Measurements from ENCODE around the gene IKBIP. TPM values are rescaled to one million over a fixed set of nuclear protein-coding genes. Genes with fewer than 3 reads are reported as not detected.

The IKBIP gene, protein sequence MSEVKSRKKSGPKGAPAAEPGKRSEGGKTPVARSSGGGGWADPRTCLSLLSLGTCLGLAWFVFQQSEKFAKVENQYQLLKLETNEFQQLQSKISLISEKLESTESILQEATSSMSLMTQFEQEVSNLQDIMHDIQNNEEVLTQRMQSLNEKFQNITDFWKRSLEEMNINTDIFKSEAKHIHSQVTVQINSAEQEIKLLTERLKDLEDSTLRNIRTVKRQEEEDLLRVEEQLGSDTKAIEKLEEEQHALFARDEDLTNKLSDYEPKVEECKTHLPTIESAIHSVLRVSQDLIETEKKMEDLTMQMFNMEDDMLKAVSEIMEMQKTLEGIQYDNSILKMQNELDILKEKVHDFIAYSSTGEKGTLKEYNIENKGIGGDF
- 12.4 TPM for polyA plus RNA-seq (2012; ENCODE audit: insufficient read depth, insufficient read length)

- DNase-seq (ENCODE audit: low read depth, low spot score): peak; percentile 87
- H3K4me3 ChIP-seq (ENCODE audit: low read length): peak within 1 kb of the TSS; percentile 92
These were observed at the start of gene IKBIP, which contains the start of gene APAF1 for GRCh38 chr12:98644712-98645571. Gene IKBIP, minus strand, starts transcription at chr12:98644788. Its CDS starts 87 bp downstream, at chr12:98644701. Gene APAF1, plus strand, starts transcription at chr12:98645290. Its CDS starts 3,070 bp downstream, at chr12:98648360.

DNA sequence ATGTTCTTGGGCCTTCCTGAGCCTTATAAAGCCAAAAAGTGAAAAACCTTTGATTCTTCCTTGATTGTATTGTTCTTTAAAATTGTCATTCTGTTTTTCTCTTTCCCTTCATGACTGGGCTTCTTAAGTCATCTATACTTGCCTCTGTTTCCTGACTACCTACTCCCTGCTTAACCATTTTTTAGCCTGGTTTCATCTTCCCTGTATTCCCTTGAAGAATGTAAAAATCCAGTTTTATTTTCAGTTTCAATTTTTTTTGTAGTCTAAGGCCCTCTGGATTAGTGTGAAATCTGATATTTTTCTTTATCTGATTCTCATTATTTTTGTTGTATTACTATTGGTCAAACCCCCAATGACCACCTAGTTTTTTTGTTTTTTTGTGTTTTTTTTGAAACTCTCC lies 46.8 kb upstream of the IKBIP start:
- no peak for DNase-seq (ENCODE audit: low read depth, low spot score)
- no peak overlapping the region for H3K4me3 ChIP-seq (ENCODE audit: low read length)

GRCh38 chr12:98686603-98687002 lies 42.0 kb upstream of the IKBIP start:
- no peak for DNase-seq (ENCODE audit: low read depth, low spot score)
- H3K4me3 ChIP-seq (ENCODE audit: low read length): no peak overlapping the region

DNA sequence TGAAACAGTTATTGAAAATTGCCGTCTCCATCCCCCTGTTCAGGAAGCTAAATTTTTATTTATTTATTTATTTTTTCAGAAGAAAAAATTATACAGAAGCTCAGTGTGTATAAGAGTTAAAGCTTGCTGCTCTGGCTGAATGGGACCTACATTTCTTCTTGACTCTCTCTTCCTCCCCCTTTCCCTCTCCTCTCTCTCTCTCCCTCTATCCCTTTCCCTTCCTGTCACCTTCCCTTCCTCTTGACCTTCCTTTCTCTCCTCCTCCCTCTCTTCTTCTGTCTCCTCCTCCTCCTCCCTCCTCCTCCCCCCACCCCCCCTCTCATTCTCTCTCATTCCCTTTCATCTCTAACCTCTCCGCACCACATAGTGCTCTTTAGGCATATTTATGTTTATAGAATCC lies 39.6 kb upstream of the IKBIP start:
- DNase-seq (ENCODE audit: low read depth, low spot score): no peak
- H3K4me3 ChIP-seq (ENCODE audit: low read length): no peak overlapping the region

GRCh38 chr12:98679611-98680005 lies 35.0 kb upstream of the IKBIP start:
- no peak overlapping the region for H3K4me3 ChIP-seq (ENCODE audit: low read length)
- DNase-seq (ENCODE audit: low read depth, low spot score): no peak

DNA sequence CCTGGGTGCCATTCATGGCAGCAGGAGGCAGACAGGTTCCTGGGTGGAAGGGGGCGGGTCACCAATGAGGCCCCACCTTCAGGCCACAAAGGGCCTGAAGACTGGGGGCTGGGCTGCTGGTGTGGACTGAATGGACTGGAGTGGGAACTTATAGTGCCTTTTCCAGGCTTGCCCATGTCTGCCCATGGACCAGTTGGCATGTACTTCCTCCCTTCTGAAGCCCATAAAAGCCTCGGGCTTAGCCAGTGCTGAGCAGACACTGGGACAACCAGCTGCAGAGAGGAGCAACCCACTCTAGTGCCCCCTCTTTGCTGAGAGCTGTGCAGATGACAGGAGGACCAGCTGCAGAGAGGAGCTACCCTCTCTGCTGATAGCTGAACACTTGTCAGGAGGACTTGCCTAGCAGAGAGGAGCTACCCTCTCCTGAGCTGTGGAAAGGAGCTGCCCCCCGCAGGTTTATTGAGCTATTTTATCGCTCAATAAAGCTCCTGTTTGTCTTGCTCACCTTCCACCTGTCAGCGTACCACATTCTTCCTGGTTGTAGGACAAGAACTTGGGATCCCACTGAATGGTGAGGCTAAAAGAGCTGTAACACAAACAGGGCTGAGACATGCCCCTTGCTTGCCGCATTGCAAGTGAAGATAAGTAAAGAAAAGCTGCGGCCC lies 34.5 kb upstream of the IKBIP start:
- H3K4me3 ChIP-seq (ENCODE audit: low read length): no peak overlapping the region
- no peak for DNase-seq (ENCODE audit: low read depth, low spot score)

- no peak for DNase-seq (ENCODE audit: low read depth, low spot score)
- H3K4me3 ChIP-seq (ENCODE audit: low read length): no peak overlapping the region
These were observed 33.8 kb upstream of the IKBIP start for GRCh38 chr12:98678236-98678945.

GRCh38 chr12:98674841-98675240 lies 30.3 kb upstream of the IKBIP start:
- no peak overlapping the region for H3K4me3 ChIP-seq (ENCODE audit: low read length)
- no peak for DNase-seq (ENCODE audit: low read depth, low spot score)

DNA sequence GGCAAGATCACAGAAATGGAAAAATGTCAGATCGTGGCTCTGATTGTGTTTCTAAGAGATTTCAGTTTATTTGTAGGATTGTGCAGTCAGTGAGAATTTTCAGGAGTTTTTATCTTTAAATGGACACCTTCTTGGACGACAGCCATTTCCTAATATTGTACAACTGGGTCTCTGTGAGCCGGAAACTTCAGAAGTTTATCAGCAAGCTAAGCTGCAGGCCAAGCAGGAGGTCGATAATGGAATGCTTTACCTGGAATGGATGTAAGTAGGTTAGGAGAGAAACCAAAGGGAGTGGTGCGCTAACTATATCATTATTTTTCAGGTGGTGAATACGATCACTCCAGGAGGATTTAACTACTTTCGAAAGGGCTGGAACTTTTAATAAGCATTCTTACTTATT lies 26.9 kb upstream of the IKBIP start:
- DNase-seq (ENCODE audit: low read depth, low spot score): no peak
- H3K4me3 ChIP-seq (ENCODE audit: low read length): no peak overlapping the region

DNA sequence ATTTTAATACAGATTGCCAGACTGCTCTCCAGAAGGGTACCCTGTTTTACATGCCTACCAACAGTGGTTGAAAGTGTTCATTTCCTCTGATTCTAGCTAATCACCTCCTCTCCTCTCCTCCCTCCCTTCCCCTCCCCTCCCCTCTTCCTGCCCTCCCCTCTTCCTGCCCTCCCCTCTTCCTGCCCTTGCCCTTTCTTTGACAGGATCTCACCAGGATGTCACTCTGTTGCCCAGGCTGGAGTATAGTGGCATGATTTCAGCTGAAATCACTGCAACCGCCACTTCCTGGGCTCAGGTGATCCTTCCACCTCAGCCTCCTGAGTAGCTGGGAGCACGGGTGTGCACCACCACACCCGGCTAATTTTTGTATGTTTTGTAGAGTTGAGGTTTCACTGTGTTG lies 25.2 kb upstream of the IKBIP start:
- no peak overlapping the region for H3K4me3 ChIP-seq (ENCODE audit: low read length)
- peak; percentile 17 for DNase-seq (ENCODE audit: low read depth, low spot score)

- DNase-seq (ENCODE audit: low read depth, low spot score): no peak
These were observed 15.9 kb upstream of the IKBIP start for GRCh38 chr12:98660521-98660920.

DNA sequence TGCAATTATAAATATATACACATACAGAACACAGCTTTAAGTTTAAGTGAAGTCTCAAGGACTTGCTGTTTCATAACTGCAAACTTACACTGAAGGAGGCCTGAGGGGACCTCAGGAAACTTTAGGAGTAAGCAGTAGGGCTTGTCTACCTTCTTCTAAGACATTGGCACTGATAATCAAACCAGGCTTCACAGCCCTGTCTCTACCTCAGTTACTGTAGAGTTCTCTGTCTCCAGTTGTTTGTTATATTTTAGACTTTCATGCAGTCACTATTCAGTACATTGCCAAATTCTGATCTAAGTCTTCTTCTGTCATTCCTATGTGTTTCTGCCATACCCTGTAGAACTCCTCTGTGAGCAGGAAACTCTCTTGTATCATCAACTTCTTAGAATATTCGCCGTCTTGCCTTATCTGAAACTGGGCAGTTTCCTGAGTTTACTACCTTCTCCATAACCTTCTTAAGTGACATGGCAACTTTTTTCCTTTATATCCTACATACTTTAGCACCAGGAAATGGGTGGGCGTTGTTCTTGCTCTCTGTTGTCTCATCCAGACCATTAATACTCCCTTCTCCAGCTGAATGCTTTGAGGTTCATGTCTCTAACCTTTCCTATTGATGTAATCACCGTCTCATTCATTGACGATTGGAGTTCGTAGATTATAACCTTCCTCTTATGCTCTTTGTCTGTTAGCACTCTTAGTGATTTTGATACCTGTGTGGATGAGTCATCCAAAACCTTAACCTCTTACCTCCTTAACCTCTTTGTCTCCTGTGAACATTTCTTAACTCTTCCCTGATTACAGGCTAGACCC lies 11.9 kb upstream of the IKBIP start:
- no peak for DNase-seq (ENCODE audit: low read depth, low spot score)
- no peak overlapping the region for H3K4me3 ChIP-seq (ENCODE audit: low read length)

More at GRCh38 chr12:98660521-98660920, 15.9 kb upstream of the IKBIP start:
- no peak overlapping the region for H3K4me3 ChIP-seq (ENCODE audit: low read length)

DNA sequence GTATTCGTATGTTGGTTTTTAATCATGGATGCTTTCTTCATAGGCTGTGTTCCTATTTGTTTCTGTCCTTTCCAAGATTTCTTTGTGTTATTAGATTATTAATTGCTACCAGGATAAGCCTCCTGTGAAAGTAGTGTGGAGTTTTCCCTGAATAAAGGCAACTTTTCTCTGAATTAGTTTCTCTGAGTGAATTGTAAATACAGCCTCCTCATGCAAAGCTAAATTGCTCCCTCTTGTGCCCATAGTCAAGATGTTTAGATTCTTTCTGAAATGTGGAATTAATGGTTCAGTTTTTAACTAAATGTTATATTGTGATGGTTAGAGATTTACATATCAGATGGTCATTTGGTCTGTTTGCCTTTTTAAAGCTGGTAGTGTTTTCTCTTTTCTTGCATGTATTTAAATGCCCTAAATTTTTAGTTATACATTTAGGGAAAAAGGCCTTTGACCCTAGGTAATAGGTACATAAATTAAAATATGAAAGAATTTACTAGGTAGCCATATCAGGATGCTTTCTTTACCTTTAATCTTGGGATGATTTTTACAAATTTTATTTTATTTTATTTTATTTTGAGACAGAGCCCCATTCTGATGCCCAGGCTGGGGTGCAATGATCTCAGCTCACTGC lies 9.4 kb upstream of the IKBIP start:
- DNase-seq (ENCODE audit: low read depth, low spot score): peak; percentile 49
- H3K4me3 ChIP-seq (ENCODE audit: low read length): no peak overlapping the region

GRCh38 chr12:98651328-98651727 lies 6.7 kb upstream of the IKBIP start:
- H3K4me3 ChIP-seq (ENCODE audit: low read length): no peak overlapping the region
- DNase-seq (ENCODE audit: low read depth, low spot score): no peak

- DNase-seq (ENCODE audit: low read depth, low spot score): no peak
- H3K4me3 ChIP-seq (ENCODE audit: low read length): peak overlapping the region; percentile 92
These were observed 1.9 kb upstream of the IKBIP start for GRCh38 chr12:98646294-98647090.

GRCh38 chr12:98645572-98646067 lies 1.0 kb upstream of the IKBIP start:
- DNase-seq (ENCODE audit: low read depth, low spot score): no peak
- peak overlapping the region; percentile 92 for H3K4me3 ChIP-seq (ENCODE audit: low read length)

GRCh38 chr12:98644433-98644711 lies 216 bp downstream of the IKBIP start:
- H3K4me3 ChIP-seq (ENCODE audit: low read length): peak overlapping the region; percentile 92
- DNase-seq (ENCODE audit: low read depth, low spot score): no peak

Data from Jurkat, Clone E6-1 (cell line).